NCI-H82 treated with DMSO at 0.1 percent for 48 hours (cell line): ENCODE results near the gene HTR2B.
"Not testable (repeated sequence)": the region's sequence is repeated elsewhere in the genome, so short reads cannot be mapped to it uniquely, and the experiment has no call there.

Experiments
- DNase-seq: peaks from one replicate; lab custom pipeline; 2025; ENCODE audit not compliant: unreplicated experiment; lab: John Stamatoyannopoulos, UW

Gene HTR2B

GRCh38 chr2:231124838-231125568 is at the start of gene HTR2B:
Gene HTR2B, minus strand, starts transcription at chr2:231125042. Its CDS starts 1,278 bp downstream, at chr2:231123764.
- DNase-seq = no peak

DNA sequence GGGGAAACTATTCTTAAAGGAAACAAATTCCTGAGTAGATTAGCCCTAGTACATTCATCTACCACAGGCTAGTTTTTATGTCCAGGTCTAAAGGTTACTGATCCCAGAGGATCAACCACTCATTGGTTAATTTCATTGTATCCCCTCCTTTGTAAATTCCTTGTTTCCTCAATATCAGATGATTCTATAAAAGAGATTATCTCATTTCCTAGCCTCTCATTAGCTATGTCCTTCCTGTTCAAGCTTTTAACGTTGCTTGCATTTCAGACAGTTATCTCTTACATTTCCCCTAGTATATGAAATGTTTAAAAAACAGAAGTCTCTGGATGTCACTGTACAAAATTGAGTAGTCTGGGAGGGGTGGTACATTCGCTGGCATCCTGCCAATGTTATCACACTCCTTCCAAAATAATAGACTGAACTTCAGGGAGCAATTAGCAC is 49.4 kb upstream of the HTR2B start:
- no peak for DNase-seq

DNA sequence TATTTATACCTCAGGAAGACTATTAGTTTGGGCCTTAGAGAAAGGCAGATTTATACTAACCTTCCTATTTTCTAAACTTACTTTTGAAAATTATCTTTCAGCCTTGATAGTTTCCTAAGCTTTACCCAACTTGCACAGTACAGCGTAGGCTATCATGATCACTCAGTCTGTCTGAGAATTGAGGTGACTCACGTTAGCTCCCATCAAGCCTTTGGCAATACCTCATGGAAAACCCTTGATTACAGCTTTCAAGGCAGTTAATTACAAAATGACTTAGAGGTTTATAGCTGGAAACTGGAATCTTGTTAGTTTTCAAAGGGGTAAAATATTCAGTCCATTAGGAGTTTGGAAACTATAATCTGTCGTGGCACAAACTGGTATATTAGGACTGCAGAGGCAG is 47.2 kb upstream of the HTR2B start:
- no peak for DNase-seq

- DNase-seq = no peak
Measured at GRCh38 chr2:231170055-231170454, 45.2 kb upstream of the HTR2B start.

GRCh38 chr2:231169488-231169887 is 44.6 kb upstream of the HTR2B start:
- DNase-seq = no peak

- DNase-seq = no peak
Measured at GRCh38 chr2:231168460-231169139, 43.8 kb upstream of the HTR2B start.

DNA sequence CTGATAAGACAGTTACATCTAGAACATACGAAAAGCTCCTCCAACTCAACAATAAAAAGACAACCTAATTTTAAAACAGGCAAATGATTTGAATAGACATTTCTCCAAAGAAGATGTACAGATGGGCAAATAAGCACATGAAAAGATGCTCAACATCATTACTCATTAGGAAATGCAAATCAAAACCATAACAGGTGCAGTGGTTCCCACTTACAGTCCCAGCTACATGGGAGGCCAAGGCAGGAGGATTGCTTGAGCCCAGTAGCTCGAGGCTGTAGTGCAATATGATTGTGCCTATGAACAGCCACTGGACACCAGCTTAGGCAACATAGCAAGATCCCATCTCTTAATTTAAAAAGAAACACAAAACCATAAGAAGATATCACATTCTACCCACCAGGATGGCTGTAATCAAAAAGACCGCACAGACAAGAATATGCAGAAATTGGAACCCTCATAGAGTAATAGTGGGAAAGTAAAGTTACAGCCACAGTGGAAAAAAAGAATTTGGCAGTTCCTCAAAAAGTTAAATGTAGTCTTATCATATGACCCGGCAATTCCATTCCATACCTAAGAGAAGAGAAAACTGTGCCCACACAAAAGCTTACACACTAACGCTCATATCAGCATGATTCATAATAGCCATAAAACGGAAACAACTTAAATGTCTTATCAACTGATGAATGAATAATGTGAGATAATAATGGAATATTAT is 43.1 kb upstream of the HTR2B start:
- no peak for DNase-seq

- DNase-seq = no peak
Measured at GRCh38 chr2:231163414-231164095, 38.7 kb upstream of the HTR2B start.

GRCh38 chr2:231163011-231163410 is 38.2 kb upstream of the HTR2B start:
- no peak for DNase-seq

DNA sequence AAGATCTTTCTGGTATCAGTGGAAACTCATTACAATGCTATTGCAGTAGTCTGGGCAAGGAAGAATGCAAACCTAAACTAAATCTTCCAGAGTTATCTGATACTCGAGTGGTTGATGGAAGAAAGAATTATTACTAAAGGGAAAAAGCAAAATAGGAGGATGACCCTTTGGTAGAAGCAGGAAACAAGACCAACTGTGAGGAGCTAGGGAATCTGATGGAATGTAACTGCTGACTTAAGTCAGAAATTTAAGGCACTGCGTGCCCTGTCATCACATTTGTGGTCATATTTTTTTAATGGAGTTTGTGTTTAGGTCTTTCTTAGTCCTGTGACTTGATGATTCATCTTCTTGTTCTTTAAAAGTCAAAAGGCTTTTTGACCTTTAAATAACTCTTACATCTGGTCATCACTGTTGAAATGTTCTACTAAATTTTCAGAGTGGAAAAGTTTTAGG is 37.1 kb upstream of the HTR2B start:
- DNase-seq = no peak

- DNase-seq = no peak
Measured at GRCh38 chr2:231161252-231161839, 36.5 kb upstream of the HTR2B start.

GRCh38 chr2:231160701-231161100 is 35.9 kb upstream of the HTR2B start:
- no peak for DNase-seq

DNA sequence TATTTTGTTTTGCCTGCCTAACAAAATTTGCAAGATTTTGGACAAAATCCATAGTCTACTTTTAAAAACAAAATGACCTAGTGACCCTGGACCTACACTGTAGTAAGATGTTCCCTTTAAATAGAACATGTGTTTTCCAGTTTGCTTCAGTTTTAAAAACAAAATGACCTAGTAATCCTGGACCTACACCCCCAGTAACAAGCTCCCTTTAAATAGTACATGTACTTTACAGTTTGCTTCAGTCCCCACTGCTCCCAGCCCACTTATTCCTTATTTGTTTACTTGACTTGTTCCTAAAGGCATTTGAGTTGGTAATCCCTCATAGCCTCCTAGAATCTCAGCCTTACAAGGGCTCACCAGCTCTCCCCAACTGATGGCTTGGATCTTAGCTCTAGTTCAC is 34.5 kb upstream of the HTR2B start:
- DNase-seq = no peak

DNA sequence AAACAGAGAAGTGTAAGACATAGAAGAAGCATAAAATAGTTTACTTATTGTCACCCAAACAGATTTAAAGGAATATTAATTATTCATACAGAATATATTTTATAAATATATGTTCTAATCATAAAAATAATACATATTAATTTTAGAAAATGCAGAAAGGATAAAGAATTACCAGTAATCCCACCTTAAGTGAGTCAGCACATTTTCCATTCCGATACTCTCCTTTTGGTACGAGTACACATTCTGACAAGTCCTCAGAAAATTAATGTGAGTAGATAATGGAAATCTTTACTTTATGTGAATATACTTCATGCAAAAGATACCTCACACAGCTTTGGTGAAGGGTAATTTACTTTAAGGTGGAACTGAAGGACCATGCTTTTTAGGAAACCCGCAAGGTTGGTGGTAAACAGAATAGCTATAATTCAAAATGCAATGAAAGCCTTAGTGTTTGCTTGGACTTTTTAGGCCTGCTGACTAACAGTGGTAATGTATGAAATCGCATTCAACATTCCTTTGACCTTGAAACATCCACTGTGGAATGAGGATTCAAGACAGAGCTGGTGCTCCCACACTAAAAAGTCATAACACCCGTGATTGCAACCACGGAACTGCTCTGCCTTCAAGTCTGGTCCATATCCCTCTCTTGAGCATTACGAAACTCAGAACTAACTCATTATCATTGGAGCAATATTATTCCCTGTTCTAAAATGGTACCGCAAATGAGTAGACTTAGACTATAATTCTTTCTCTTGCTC is 28.1 kb upstream of the HTR2B start:
- no peak for DNase-seq

DNA sequence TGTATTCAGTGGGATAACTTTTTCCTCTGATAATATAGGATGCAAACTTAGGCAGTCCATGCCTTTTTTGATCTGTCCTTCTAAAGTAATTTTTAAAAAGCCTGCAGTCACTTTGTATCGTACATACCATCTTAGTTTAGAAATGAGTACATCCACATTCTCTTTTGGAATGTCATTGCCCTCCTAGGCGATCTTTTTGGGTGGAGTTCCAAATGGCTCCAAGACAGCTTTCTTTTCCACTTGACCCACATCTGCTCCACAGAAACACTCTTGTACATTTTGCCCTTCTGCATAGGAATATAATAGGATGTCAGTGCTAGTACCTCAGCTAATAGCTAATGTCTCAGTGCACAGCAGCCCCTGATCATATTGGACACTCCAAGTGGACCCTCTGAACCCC is 21.8 kb upstream of the HTR2B start:
- no peak for DNase-seq

- DNase-seq = no peak
Measured at GRCh38 chr2:231144896-231145295, 20.1 kb upstream of the HTR2B start.

DNA sequence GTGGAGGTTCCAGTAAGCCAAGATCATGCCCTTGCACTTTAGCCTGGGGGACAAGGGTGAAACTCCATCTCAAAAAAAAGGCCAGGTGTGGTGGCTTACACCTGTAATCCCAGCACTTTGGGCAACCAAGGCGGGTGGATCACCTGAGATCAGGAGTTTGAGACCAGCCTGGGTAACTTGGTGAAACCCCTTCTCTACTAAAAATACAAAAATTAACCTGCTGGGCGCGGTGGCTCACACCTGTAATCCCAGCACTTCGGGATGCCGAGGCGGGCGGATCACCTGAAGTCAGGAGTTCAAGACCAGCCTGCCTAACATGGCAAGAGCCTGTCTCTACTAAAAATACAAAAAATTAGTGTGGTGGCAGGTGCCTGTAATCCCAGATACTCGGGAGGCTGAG is 16.0 kb upstream of the HTR2B start:
- not testable (repeated sequence) for DNase-seq

DNA sequence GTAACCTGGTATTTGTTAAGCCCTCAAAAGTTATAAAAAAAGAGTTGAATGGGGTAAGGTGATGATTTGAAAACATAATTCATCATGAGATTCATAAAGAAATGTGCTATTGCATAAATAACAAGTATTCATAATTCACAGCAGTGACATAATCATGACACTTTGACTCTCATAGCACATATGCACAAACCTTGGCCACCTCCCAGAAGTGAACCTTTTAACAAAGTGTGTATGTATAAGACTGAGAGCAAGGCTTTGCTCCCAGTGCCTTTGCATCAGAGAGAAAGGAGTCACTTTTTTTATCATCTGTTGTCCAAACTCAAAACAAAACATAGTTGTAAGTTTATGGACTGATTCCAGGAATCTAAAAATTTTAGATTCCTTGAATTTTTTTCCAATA is 15.0 kb upstream of the HTR2B start:
- DNase-seq = no peak

DNA sequence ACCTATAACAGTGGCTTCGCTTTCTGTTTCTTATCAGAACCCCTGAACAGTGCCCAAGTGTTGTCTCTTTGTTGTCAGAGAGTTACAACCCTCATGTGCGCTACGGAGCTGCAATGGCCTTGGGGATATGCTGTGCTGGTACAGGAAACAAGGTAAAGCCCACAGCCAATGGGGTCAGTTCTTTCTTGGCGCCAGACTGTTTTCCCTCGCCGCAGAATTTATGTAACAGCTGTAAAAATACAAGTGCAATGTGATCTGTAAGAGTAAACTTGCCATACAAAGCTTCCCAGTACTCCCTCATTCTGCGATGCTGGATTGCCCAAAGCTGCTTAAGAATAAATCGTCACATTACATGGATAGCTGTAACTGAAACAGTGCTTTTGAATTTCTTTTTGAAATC is 13.9 kb upstream of the HTR2B start:
- DNase-seq = no peak
